Endothelial cell of umbilical vein (primary cell): ENCODE data around the gene SLC10A7. TPM values are rescaled to one million over a fixed set of nuclear protein-coding genes. Genes with fewer than 3 reads are reported as not detected.

Source experiments
- BruUV-seq: library from RNA; stranded (reverse); fragments of 400-500 nt; replicated peaks from 2 replicates; lab custom pipeline; 2021; lab: Mats Ljungman, UMichigan
- CTCF ChIA-PET: fragments of 300-600, 350-600 bp; sonication (Branson Sonifier 250); formaldehyde crosslinking; loops from one replicate; lab custom pipeline; 2021; ENCODE audit warnings: antibody characterized with exemption, inconsistent platforms; lab: Charles Lee
- POLR2A ChIA-PET: fragments of 300-600, 350-600 bp; sonication (Branson Sonifier 250); formaldehyde crosslinking; loops from one replicate; lab custom pipeline; 2021; ENCODE audit warnings: antibody characterized with exemption, inconsistent platforms; lab: Charles Lee
- DNase-seq: peaks from one replicate; pipeline ENCODE4 v3.0.0-alpha.2; 2011; ENCODE audit warnings: low read depth, low spot score
- FAIRE-seq: peaks from 2 replicates; lab custom pipeline; 2011; peaks lifted over from hg19 to GRCh38; lab: Jason Lieb, UNC
- H2AFZ ChIP-seq: 2 replicates; pipeline ENCODE4 v1.6.0; 2012; ENCODE audit warnings: low read depth, low read length, control low read depth, inconsistent platforms
- H3K27ac ChIP-seq: 2 replicates; pipeline ENCODE4 v1.5.1; 2011; ENCODE audit warnings: low read depth, mild to moderate bottlenecking, control low read depth, low read length, moderate library complexity; ENCODE audit not compliant: insufficient read depth
- H3K27me3 ChIP-seq, 2 experiments: 2 replicates each; pipeline versions ENCODE4 v1.6.0 to v1.6.1; 2011; ENCODE audit warnings: low read length in 2 of 2, mixed read lengths in 1 of 2; ENCODE audit not compliant: control insufficient read depth in 2 of 2, insufficient read depth in 2 of 2
- H3K36me3 ChIP-seq, 2 experiments: 2 replicates in 1 of 2; 3 replicates in 1 of 2; pipeline ENCODE4 v1.5.1; 2011; ENCODE audit warnings: low read length in 2 of 2, mild to moderate bottlenecking in 1 of 2, moderate library complexity in 1 of 2; ENCODE audit not compliant: control insufficient read depth in 2 of 2, insufficient read depth in 2 of 2; ENCODE audit errors: extremely low read depth in 1 of 2
- H3K4me1 ChIP-seq: 3 replicates; pipeline ENCODE4 v1.5.1; 2011; ENCODE audit warnings: mild to moderate bottlenecking, low read length; ENCODE audit not compliant: control insufficient read depth, insufficient read depth; ENCODE audit errors: extremely low read depth
- H3K4me2 ChIP-seq: 2 replicates; pipeline ENCODE4 v1.6.1; 2011; ENCODE audit warnings: low read length, control low read depth, mixed read lengths; ENCODE audit not compliant: insufficient read depth
- H3K4me3 ChIP-seq, 3 experiments: fragments of 200-600 bp in 1 of 3; sonication (generic), shearing (Covaris generic) in 1 of 3; replicated peaks in 1 of 3; 2 replicates each; pipeline ENCODE4 v1.5.1; 2011 to 2016; ENCODE audit warnings: control low read depth in 3 of 3, low read length in 3 of 3, mild to moderate bottlenecking in 2 of 3, inconsistent platforms in 1 of 3, low read depth in 1 of 3, moderate library complexity in 1 of 3; ENCODE audit not compliant: insufficient read depth in 1 of 3
- H3K79me2 ChIP-seq: 2 replicates; pipeline ENCODE4 v1.6.0; 2012; ENCODE audit warnings: low read length, inconsistent platforms; ENCODE audit not compliant: control insufficient read depth, insufficient read depth
- H3K9ac ChIP-seq: replicated peaks from 2 replicates; pipeline ENCODE3; 2011; ENCODE audit warnings: low read length, control low read depth; ENCODE audit not compliant: insufficient read depth; ENCODE audit errors: extremely low read depth
- H3K9me1 ChIP-seq: replicated peaks from 3 replicates; pipeline ENCODE4 v1.6.0; 2011; ENCODE audit warnings: mild to moderate bottlenecking, low read length; ENCODE audit not compliant: control insufficient read depth, insufficient read depth; ENCODE audit errors: extremely low read depth
- H3K9me3 ChIP-seq: replicated peaks from 2 replicates; pipeline ENCODE4 v1.5.1; 2012; ENCODE audit warnings: low read length, inconsistent platforms; ENCODE audit not compliant: control insufficient read depth, insufficient read depth
- H4K20me1 ChIP-seq: replicated peaks from 2 replicates; pipeline ENCODE3; 2011; ENCODE audit warnings: mild to moderate bottlenecking, low read length; ENCODE audit not compliant: control insufficient read depth, insufficient read depth; ENCODE audit errors: extremely low read depth
- CTCF ChIP-seq, 2 donors: IDR thresholded peaks; 1 replicate in 1 of 2; 2 replicates in 1 of 2; pipeline ENCODE4 v1.5.1; 2011; ENCODE audit warnings: low read length in 2 of 2, mild to moderate bottlenecking in 2 of 2, moderate library complexity in 2 of 2, control low read depth in 1 of 2, inconsistent platforms in 1 of 2, low read depth in 1 of 2; ENCODE audit not compliant: insufficient read depth in 1 of 2; ENCODE audit errors: extremely low read depth in 1 of 2
- EZH2 ChIP-seq: IDR thresholded peaks from 2 replicates; pipeline ENCODE4 v1.6.1; 2012; ENCODE audit warnings: borderline replicate concordance, low read depth, mild to moderate bottlenecking, moderate library complexity, low read length, inconsistent platforms; ENCODE audit not compliant: severe bottlenecking
- FOS ChIP-seq: IDR thresholded peaks from 2 replicates; pipeline ENCODE4 v1.6.1; 2011; ENCODE audit warnings: mild to moderate bottlenecking, low read length, moderate library complexity, borderline replicate concordance; ENCODE audit not compliant: insufficient read depth
- GATA2 ChIP-seq: IDR thresholded peaks from 2 replicates; pipeline ENCODE4 v1.7.0; 2011; ENCODE audit warnings: low read depth, mild to moderate bottlenecking, moderate library complexity, mixed read lengths, low read length; ENCODE audit not compliant: insufficient read length, insufficient read depth
- JUN ChIP-seq: IDR thresholded peaks from 2 replicates; pipeline ENCODE4 v1.6.1; 2011; ENCODE audit warnings: borderline replicate concordance, low read depth; ENCODE audit not compliant: insufficient read length, insufficient read depth
- MAX ChIP-seq: IDR thresholded peaks from 2 replicates; pipeline ENCODE4 v1.6.1; 2011; ENCODE audit not compliant: insufficient read depth, insufficient read length
- MYC ChIP-seq: IDR thresholded peaks from one replicate; pipeline ENCODE4 v1.6.1; 2011; ENCODE audit warnings: mild to moderate bottlenecking, low read depth, low read length
- POLR2A ChIP-seq: IDR thresholded peaks from 2 replicates; pipeline ENCODE4 v1.6.1; 2012; ENCODE audit warnings: low read depth, mild to moderate bottlenecking, control low read depth, low read length
- POLR2AphosphoS5 ChIP-seq: IDR thresholded peaks from 2 replicates; pipeline ENCODE4 v1.6.1; 2012; ENCODE audit warnings: low read depth, mild to moderate bottlenecking, control low read depth, low read length, moderate library complexity; ENCODE audit not compliant: insufficient read depth
- dilution Hi-C: fragments of 300-500 bp; cut with MboI; formaldehyde crosslinking; loops from one replicate; pipeline ENCODE4 v1.15.0; 2019; ENCODE audit warnings: low sequenced_read_pairs; ENCODE audit not compliant: extremely low pct_ligation_motif_present
- intact Hi-C: fragments of 100-400 bp; cut with micrococcal nuclease; formaldehyde crosslinking; loops from one replicate; pipeline ENCODE4 v1.10.0; 2022
- polyA plus RNA-seq, 4 experiments: library from polyadenylated mRNA; depleted of rRNA in 3 of 4; stranded (reverse) in 3 of 4; unstranded in 1 of 4; fragments of >200 nt; gene quantifications; 2 replicates each; pipeline versions ENCODE4 v1.2.1 to v1.2.3, GENCODE V29; 2011 to 2012; ENCODE audit warnings: missing spikeins in 1 of 4
- total RNA-seq: library from RNA; stranded (reverse); gene quantifications from 2 replicates; pipeline ENCODE4 v1.2.3, GENCODE V29; 2021

SLC10A7 gene
- total and polyA plus RNA-seq, 2 donors (not counting 3 experiments of a cell fraction or from before 2014, with no cell fraction given) = 13.6 to 20.4 TPM

GRCh38 chr4:146435962-146436361 is 85.8 kb downstream of the SLC10A7 start:
- POLR2A ChIA-PET = no interaction called here
- Histone ChIP-seq H3K79me2 (no peaks in the 10 kb centered on the region), H3K9ac (no peak overlapping the region), H3K36me3 (no peaks in the 10 kb centered on the region), H3K27ac (no peak overlapping the region), H3K4me3 (no peak overlapping the region), H4K20me1 (no peaks in the 10 kb centered on the region), H3K4me2 (no peak overlapping the region), H3K4me1 (peaks cover 15% of the 10 kb centered on the region), H3K27me3 (no peaks in the 10 kb centered on the region), H3K9me3 (no peaks in the 10 kb centered on the region), H2AFZ (no peak overlapping the region), H3K9me1 (no peaks in the 10 kb centered on the region)
- CTCF ChIA-PET = interaction anchor here (0.8 to 1.2 kb wide), 2 partner anchors 23 to 86 kb away, joined by 3 read pairs; partner anchors contain the start of gene SLC10A7
- intact Hi-C loops (loop anchor here (2.0 kb wide), 1 partner anchor 29 kb away; no protein-coding TSS in a partner anchor), dilution Hi-C loops (no loop called here)
- no peak for TF ChIP-seq CTCF (IDR thresholded peaks at IDR 0.05; ENCODE audit: extremely low read depth in 1 of 2, insufficient read depth in 1 of 2, low read depth in 1 of 2, low read length in 2 of 2)
- FAIRE-seq = no peak
- no peak for DNase-seq
- BruUV-seq = no TSS peak

GRCh38 chr4:146432065-146432464 is 89.7 kb downstream of the SLC10A7 start:
- Histone ChIP-seq H3K4me2 (no peak overlapping the region), H3K9me3 (no peaks in the 10 kb centered on the region), H4K20me1 (no peaks in the 10 kb centered on the region), H3K36me3 (no peaks in the 10 kb centered on the region), H3K9me1 (no peaks in the 10 kb centered on the region), H3K27me3 (no peaks in the 10 kb centered on the region), H3K4me1 (no peaks in the 10 kb centered on the region), H3K4me3 (no peak overlapping the region), H2AFZ (no peak overlapping the region), H3K79me2 (no peaks in the 10 kb centered on the region), H3K27ac (no peak overlapping the region), H3K9ac (no peak overlapping the region)
- CTCF ChIA-PET = no interaction called here
- intact Hi-C loops = no loop called here
- no peak for DNase-seq
- TF ChIP-seq FOS (no peak), MYC (no peak), MAX (no peak), CTCF (IDR thresholded peaks at IDR 0.05; ENCODE audit: extremely low read depth in 1 of 2, insufficient read depth in 1 of 2, low read depth in 1 of 2, low read length in 2 of 2) (no peak), GATA2 (no peak), POLR2A (no peak), EZH2 (no peak), POLR2AphosphoS5 (no peak), JUN (no peak)
- POLR2A ChIA-PET = no interaction called here
- no TSS peak for BruUV-seq
- dilution Hi-C loops = no loop called here
- FAIRE-seq = no peak
